Right lobe of liver (tissue), 4 donors: ENCODE results near the gene CNTN5.

ENCODE experiments used
- POLR2A ChIP-seq: fragments of 450-650 bp; IDR thresholded peaks from one replicate; pipeline ENCODE4 v1.6.1; 2017; ENCODE audit warnings: antibody characterized with exemption, mild to moderate bottlenecking
- TF ChIP-seq, protein P1 (sequence below), 4 donors: fragments of 200-600 bp in 3 of 4; fragments of 450-650 bp in 1 of 4; IDR thresholded peaks; one replicate each; pipeline versions ENCODE4 v1.5.1 to v1.8.0; 2016 to 2022; ENCODE audit warnings: antibody characterized with exemption in 4 of 4, mild to moderate bottlenecking in 2 of 4
- donor health status: DM: no; HTN: no; CAD: no.
- donor health status: DM: no; HTN: no; CAD: no.
- donor health status: DM: no; HTN: yes; CAD: no.

DNA sequence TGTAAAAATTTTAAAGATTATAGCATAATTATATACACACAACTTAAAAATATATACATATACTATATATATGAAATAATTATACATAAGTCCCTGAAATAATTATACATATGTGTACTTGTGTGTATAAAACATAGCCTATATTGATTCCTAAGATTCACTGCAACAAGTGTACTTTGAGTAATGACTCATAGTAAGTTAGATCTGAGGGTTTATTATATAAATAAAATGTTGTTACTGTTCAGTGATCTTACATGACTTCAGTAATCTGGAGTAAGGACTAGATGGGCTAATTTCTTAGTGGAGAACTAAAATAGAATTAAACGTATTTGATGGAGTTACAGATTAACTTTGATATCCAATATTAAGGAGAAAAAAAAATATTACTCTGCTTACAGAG, 350.5 kb downstream of the CNTN5 start:
- TF ChIP-seq, protein P1, sequence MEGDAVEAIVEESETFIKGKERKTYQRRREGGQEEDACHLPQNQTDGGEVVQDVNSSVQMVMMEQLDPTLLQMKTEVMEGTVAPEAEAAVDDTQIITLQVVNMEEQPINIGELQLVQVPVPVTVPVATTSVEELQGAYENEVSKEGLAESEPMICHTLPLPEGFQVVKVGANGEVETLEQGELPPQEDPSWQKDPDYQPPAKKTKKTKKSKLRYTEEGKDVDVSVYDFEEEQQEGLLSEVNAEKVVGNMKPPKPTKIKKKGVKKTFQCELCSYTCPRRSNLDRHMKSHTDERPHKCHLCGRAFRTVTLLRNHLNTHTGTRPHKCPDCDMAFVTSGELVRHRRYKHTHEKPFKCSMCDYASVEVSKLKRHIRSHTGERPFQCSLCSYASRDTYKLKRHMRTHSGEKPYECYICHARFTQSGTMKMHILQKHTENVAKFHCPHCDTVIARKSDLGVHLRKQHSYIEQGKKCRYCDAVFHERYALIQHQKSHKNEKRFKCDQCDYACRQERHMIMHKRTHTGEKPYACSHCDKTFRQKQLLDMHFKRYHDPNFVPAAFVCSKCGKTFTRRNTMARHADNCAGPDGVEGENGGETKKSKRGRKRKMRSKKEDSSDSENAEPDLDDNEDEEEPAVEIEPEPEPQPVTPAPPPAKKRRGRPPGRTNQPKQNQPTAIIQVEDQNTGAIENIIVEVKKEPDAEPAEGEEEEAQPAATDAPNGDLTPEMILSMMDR (IDR thresholded peaks at IDR 0.05) = no peak
- TF ChIP-seq POLR2A = no peak
